GM10266 (cell line): ENCODE measurements around the gene IDI1.

Experiments used
- DNase-seq: peaks from one replicate; pipeline ENCODE4 v3.0.0; 2012; ENCODE audit errors: extremely low spot score
- TF ChIP-seq, protein P1 (sequence below): IDR thresholded peaks from 2 replicates; pipeline ENCODE4 v1.5.1; 2012; ENCODE audit warnings: mild to moderate bottlenecking, low read depth; ENCODE audit not compliant: control insufficient read depth, insufficient read depth; ENCODE audit errors: missing control alignments

Gene IDI1

DNA sequence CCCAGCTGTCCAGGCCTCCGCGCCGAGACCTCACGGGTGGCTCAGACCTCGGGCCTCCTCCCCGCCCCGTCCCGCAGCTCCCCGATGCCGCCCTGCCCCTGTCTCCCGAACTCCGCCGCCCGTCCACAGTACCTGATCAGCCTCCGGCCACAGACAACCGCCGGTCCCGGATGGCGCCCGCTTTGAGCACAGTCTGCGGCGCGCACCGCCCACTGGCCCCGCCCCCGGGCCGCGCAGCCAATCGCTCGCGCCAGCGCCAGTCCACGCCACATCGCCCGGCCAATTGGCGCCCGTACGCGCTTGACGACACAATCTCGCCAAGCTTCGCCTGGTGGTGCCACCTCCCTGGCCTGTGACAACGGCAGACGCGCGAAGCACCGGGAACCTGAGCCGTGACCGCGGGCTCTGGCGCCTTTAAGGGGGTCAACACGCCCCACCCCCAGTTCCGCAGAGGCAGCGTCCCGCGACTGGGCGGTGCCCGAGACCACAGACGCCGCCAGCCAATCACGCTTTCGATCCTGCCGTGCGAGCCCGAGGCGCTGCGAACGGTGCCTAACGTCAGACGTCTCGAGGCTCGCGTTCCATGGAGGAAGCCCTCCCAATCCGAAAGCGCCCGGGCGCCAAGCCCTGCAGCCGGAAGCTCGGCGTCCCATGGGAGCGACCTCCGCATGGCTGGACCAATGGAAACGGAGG, at the start of gene IDI1:
IDI1 (minus strand) TSS at position 388 of the 693 bp plus-strand sequence; CDS start at position 272, 116 bp downstream.
- TF ChIP-seq, protein P1, sequence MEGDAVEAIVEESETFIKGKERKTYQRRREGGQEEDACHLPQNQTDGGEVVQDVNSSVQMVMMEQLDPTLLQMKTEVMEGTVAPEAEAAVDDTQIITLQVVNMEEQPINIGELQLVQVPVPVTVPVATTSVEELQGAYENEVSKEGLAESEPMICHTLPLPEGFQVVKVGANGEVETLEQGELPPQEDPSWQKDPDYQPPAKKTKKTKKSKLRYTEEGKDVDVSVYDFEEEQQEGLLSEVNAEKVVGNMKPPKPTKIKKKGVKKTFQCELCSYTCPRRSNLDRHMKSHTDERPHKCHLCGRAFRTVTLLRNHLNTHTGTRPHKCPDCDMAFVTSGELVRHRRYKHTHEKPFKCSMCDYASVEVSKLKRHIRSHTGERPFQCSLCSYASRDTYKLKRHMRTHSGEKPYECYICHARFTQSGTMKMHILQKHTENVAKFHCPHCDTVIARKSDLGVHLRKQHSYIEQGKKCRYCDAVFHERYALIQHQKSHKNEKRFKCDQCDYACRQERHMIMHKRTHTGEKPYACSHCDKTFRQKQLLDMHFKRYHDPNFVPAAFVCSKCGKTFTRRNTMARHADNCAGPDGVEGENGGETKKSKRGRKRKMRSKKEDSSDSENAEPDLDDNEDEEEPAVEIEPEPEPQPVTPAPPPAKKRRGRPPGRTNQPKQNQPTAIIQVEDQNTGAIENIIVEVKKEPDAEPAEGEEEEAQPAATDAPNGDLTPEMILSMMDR: no peak
- peak; percentile 98 for DNase-seq

DNA sequence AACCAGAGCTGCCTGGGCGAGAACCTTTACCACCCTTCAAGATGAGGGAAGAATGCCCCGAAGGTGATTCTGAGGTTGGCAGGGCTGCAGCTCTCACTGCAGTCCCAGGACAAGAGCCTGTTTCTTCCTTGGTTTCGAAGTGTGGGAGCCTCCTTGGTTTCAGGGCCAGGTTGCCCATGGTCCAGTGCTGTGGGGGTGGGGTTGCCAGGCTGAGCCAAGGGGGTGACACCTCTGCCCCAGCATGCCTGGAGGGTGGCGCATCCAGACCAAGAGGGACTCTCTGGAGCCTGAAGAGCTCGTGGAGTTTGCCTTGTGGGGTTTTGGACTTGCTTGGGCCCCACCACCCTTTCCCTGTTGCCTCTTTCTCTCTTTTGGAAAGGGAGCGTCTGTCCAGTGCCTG, 48.5 kb upstream of the IDI1 start:
- TF ChIP-seq, protein P1: no peak
- no peak for DNase-seq

DNA sequence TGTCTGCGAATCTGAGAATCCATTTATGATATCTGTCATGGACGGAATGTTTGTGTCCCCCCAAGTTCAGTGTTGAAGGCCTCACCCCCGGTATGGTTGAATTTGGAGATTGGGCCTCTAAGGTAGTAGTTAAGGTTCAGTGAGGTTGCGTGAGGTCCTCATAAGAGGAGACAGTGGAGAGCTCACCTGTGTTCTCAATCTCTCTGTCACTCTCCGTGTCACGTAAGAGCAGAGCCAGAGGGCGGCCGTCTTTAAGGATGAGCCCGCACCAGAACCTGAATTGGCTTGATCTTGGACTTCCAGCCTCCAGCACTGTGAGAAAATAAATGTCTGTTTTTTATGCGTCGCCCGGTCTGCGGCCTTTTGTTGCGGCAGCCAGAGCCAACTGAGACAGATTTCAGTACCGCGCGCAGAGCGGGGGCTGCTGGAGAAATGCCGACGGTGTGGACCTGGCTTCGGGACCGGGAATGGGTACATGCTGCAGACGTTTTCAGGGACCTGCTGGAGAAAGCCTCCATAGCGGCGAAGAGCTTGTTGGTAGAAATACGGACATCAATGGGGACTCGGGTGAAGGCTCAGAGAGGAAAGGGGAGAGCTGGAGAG, 47.5 kb upstream of the IDI1 start:
- DNase-seq: no peak
- TF ChIP-seq, protein P1: no peak

DNA sequence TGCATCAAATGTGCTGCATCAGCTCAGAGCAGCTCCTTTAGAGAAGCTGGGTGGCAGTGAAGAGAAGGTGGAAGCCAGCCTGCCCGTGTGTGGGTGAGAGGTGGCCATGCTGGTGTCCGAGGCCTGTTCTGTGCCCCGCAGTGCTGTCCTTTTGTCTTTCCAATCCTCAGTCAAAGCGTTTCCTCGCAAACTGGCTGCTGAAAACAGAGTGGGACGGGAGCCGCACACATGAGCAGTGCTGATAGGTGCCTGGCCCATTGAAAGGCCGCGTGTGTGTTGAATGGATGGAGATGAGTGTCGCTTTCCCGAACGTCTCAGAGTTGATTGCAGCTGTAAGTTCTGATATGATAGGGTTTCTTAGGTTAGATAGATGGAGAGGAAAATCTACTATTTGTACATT, 46.6 kb upstream of the IDI1 start:
- DNase-seq: no peak
- TF ChIP-seq, protein P1: no peak

DNA sequence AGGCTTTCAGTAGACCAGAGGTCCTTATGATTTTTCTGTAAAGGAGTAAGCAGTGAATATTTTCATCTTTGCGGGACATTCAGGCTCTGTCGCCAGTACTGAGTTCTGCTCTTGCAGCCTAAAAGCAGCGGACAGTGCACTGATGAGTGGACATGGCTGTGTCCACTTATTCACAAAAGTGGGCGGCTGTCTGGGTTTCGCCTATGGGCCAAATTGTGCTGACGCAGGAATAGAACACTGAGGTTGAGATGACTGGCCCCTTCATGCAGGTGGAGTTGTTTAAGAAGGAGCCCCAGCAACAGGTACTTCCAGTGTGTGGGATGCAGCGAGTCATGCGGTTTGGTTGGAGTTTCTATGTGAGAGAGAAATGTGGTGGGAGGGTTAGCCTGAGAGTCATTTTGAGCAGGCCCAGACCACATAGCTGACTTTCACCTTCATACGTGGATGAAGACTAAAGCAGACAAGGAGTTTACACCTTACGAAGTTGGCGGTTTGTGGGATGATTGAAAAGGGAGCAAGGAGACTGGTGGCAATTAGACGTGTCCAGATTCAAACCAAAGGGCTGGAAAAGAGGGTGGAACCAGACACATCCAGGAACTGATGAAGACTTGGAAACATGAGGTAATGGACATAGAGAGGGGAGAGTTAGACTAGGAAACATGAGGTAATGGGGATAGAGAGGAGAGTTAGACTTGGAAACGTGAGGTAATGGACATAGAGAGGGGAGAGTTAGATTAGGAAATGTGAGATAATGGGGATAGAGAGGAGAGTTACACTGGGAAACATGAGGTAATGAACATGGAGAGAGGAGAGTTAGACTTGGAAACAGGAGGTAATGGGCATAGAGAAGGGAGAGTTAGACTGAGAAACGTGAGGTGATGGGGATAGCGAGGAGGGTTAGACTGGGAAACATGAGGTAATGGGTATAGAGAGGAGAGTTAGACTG, 45.5 kb upstream of the IDI1 start:
- TF ChIP-seq, protein P1: no peak

DNA sequence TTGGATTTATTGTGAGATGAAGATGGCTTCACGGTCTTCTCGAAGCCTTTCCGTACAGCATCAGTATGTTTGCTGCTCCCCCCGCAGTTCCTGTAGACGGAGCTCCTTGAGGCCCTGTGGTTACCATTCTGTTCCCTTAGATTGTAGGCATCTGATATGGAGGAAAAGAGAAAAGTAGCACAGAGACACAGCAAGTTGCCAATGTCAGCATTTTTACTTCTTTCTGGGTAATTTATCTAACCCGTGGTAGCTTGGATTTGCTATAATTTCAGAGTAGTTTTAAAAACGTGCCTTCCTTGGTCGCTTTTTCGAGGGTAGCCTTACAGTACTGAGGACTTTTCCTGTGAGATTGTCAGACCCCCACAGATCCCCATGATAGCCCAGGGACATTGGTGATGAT, 44.8 kb upstream of the IDI1 start:
- TF ChIP-seq, protein P1: no peak
- no peak for DNase-seq

More for the DNA sequence above, 45.5 kb upstream of the IDI1 start:
- DNase-seq: peak; percentile 66

DNA sequence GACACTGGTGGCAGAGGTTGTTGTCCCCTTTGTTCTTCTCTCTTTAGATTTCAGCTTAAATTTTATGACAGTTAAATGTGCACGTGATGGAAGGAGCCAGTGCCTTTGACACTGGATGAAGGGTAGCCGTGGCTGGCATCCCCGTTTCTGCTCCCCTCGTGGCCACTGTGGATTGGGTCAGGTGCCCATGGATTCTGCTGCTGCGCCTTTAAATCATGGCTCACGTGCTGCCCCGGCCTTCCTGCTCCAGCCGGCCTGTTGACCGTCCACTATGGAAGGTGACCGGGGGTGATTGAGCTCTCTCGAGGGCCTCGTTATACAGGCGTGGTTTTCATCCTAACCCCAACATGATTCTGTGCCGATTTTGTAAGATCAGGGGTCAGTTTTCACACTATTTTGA, 41.8 kb upstream of the IDI1 start:
- TF ChIP-seq, protein P1: no peak
- DNase-seq: no peak
